Measurements from ENCODE around the gene MRGPRE. TPM values are rescaled to one million over a fixed set of nuclear protein-coding genes. Genes with fewer than 3 reads are reported as not detected.

The MRGPRE gene
- total and polyA plus RNA-seq, 7 donors, result 0.10 to 1.4 (median 0.70) TPM; not detected in 3

DNA sequence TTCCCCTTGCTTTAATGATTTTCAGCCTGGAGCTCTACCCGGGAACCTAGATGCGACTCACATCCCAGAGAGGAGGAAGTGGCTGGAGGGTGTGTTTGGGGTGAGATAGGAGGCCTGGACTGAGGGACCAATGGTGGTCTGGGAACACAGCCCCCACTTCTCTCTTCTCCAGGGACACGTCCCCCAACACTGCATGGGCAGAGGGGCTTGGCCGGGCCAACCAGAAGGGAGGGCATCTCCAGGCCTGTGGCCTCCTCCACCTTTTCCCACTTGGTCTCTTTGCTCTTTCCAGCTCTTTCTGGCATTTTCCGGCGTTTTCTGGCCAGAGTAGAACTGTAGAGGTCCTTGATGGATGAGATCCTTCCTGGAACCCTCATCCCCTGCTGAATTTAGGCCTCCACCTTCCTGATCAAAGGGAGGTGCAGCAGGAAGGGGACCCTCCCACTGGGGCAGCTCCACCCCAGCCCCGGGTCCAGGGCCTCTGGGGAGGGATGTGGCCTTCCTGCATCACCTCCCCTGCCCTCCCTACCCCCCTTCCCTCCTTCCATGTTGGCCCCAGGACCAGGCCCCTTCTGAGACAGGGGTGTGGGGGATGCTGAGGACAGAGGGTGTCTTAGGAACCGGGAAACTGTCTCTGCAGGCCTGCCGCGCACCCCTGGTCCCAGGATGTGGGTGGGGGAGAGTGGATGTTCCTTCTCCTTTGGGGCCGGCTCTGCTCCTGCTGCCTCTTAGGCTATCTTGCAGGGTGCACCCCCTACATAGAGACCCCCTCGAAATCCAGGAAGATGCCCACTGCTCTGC is 38.0 kb downstream of the MRGPRE start:
- Histone ChIP-seq H3K27me3 (peaks cover 0 to 15% (median 0%) of the 10 kb centered on the region in 3 donors), H3K9me3 (no peaks in the 10 kb centered on the region), H3K27ac (no peak overlapping the region), H3K4me1 (no peaks in the 10 kb centered on the region), H3K36me3 (no peaks in the 10 kb centered on the region), H3K4me3 (no peak overlapping the region)
- no peak for TF ChIP-seq CTCF (IDR thresholded peaks at IDR 0.05)
- TF ChIP-seq EP300 (IDR thresholded peaks at IDR 0.05), result no peak
- TF ChIP-seq POLR2AphosphoS5 (IDR thresholded peaks at IDR 0.05), result no peak
- TF ChIP-seq POLR2A (IDR thresholded peaks at IDR 0.05), result no peak
- WGBS, 2 donors, result 77% methylated on average over 12 of the region's 12 CpGs
- peak; percentile 50 for DNase-seq
- intact Hi-C loops (cut with DNase I), result no loop called here

- 85 to 88% methylated on average over 19 of the region's 19 CpGs for WGBS, 2 donors
- intact Hi-C loops (cut with DNase I), result no loop called here
- peaks cover 0 to 10% (median 0%) of the 10 kb centered on the region in 3 donors for H3K27me3 ChIP-seq
- no peak for TF ChIP-seq CTCF (IDR thresholded peaks at IDR 0.05)
- no peak for TF ChIP-seq POLR2AphosphoS5 (IDR thresholded peaks at IDR 0.05)
- TF ChIP-seq EP300 (IDR thresholded peaks at IDR 0.05), result no peak
- no peak for TF ChIP-seq POLR2A (IDR thresholded peaks at IDR 0.05)
- no peaks in the 10 kb centered on the region for H3K36me3 ChIP-seq
- peak; percentile 52 for DNase-seq
- no peaks in the 10 kb centered on the region for H3K4me1 ChIP-seq
- H3K4me3 ChIP-seq, result no peak overlapping the region
- H3K9me3 ChIP-seq, result no peaks in the 10 kb centered on the region
- H3K27ac ChIP-seq, result no peak overlapping the region
These were observed 38.7 kb downstream of the MRGPRE start for GRCh38 chr11:3193373-3194015.

DNA sequence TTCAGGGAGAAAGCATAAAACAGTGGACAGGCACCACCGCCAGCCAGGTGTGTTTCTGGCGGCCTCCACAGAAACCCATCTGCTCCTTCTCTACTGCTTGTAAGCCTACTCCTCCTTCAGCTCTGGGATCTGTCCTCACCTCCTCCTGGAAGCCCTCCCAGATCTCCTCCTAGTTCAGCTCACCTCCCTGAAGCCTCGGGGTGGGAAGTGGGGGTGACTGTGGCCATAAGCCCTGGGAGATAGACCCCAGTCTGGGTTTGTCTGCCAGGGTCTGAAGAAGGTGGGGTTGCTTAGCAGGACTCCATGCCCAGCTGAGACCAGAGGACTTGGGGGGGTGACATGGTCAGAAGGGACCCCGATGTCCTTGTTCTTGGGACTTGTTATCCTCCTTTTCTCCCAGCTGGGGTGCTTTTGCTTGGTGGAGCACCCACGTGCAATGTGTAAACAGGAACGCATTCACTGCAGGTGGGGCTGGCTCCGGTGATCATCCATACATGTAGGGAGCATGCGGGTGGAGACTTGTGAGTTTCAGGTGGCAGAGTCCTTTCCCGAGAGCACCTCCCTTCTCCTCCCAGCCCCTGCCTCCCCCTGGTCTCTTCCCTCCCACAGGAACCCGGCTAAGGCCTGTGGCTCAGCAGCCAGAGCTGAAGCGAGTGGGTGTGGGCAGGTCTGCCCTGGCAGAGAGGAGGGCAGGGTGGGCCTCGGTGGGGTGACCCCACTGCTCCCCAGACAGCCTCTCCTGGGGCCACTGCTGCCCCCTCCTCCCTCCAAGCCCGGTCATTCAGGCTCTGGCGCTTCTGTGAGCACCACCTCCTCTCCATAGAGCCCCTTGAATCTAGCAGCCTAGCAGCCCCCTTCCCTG is 39.5 kb downstream of the MRGPRE start:
- intact Hi-C loops (cut with DNase I), result no loop called here
- Histone ChIP-seq H3K9me3 (no peaks in the 10 kb centered on the region), H3K27me3 (peaks cover 0 to 10% (median 0%) of the 10 kb centered on the region in 3 donors), H3K27ac (no peak overlapping the region), H3K36me3 (no peaks in the 10 kb centered on the region), H3K4me3 (no peak overlapping the region), H3K4me1 (no peaks in the 10 kb centered on the region)
- TF ChIP-seq POLR2AphosphoS5 (IDR thresholded peaks at IDR 0.05) (no peak), CTCF (IDR thresholded peaks at IDR 0.05) (no peak), POLR2A (IDR thresholded peaks at IDR 0.05) (no peak), EP300 (IDR thresholded peaks at IDR 0.05) (no peak)
- WGBS, 2 donors, result 60 to 83% methylated on average over 14 of the region's 14 CpGs
- peak; percentile 55 for DNase-seq

- no peaks in the 10 kb centered on the region for H3K9me3 ChIP-seq
- no peak overlapping the region for H3K4me3 ChIP-seq
- H3K4me1 ChIP-seq, result no peaks in the 10 kb centered on the region
- intact Hi-C loops (cut with DNase I), result no loop called here
- peaks cover 0 to 2% (median 0%) of the 10 kb centered on the region in 3 donors for H3K27me3 ChIP-seq
- no peak overlapping the region for H3K27ac ChIP-seq
- H3K36me3 ChIP-seq, result no peaks in the 10 kb centered on the region
- no peak for DNase-seq
- TF ChIP-seq POLR2A (IDR thresholded peaks at IDR 0.05) (no peak), POLR2AphosphoS5 (IDR thresholded peaks at IDR 0.05) (no peak), CTCF (IDR thresholded peaks at IDR 0.05) (no peak), EP300 (IDR thresholded peaks at IDR 0.05) (no peak)
- WGBS, 2 donors, result 89 to 95% methylated on average over 19 of the region's 19 CpGs
These were observed 40.5 kb downstream of the MRGPRE start for GRCh38 chr11:3191586-3192324.

All from sigmoid colon (tissue), 7 donors.